Measurements from ENCODE around the gene SPRR2B.

SPRR2B gene

DNA sequence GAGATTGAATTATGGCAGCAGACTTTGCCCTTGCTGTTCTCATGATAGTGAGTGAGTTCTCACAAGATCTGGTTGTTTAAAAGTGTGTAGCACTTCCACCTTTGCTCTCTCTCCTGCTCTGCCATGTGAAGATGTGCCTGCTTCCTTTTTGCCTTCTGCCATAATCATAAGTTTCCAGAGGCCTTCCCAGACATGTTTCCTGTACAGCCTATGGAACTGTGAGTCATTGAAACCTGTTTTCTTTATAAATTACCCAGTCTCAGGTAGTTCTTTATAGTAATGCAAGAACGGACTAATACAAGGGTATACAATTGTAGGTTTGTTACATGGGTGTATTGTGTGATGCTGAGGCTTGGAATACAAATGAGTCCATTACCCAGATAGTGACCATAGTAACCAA, 36.2 kb downstream of the SPRR2B start:
- in situ Hi-C loops (cut with MboI; ENCODE audit: low pct_unique_long_range_greater_than_20kb, low sequenced_read_pairs, unreplicated experiment) = no loop called here
- TF ChIP-seq CTCF (IDR thresholded peaks at IDR 0.05; ENCODE audit: extremely low read depth, insufficient read depth, missing control alignments) = no peak
- DNase-seq (ENCODE audit: low spot score) = no peak

GRCh38 chr1:153032677-153033308, 38.6 kb downstream of the SPRR2B start:
- peak; percentile 24 for TF ChIP-seq CTCF (IDR thresholded peaks at IDR 0.05; ENCODE audit: extremely low read depth, insufficient read depth, missing control alignments)
- in situ Hi-C loops (cut with MboI; ENCODE audit: low pct_unique_long_range_greater_than_20kb, low sequenced_read_pairs, unreplicated experiment) = no loop called here
- DNase-seq (ENCODE audit: low spot score) = peak; percentile 11

- in situ Hi-C loops (cut with MboI; ENCODE audit: low pct_unique_long_range_greater_than_20kb, low sequenced_read_pairs, unreplicated experiment) = no loop called here
- no peak for DNase-seq (ENCODE audit: low spot score)
- TF ChIP-seq CTCF (IDR thresholded peaks at IDR 0.05; ENCODE audit: extremely low read depth, insufficient read depth, missing control alignments) = no peak
Observed at GRCh38 chr1:153032073-153032472, 39.3 kb downstream of the SPRR2B start.

- TF ChIP-seq CTCF (IDR thresholded peaks at IDR 0.05; ENCODE audit: extremely low read depth, insufficient read depth, missing control alignments) = no peak
- DNase-seq (ENCODE audit: low spot score) = no peak
- in situ Hi-C loops (cut with MboI; ENCODE audit: low pct_unique_long_range_greater_than_20kb, low sequenced_read_pairs, unreplicated experiment) = no loop called here
Observed at GRCh38 chr1:153030895-153031294, 40.5 kb downstream of the SPRR2B start, which contains the start of gene SPRR1B. Gene SPRR1B, plus strand, starts transcription at chr1:153031203. Its CDS starts 1,143 bp downstream, at chr1:153032346.

DNA sequence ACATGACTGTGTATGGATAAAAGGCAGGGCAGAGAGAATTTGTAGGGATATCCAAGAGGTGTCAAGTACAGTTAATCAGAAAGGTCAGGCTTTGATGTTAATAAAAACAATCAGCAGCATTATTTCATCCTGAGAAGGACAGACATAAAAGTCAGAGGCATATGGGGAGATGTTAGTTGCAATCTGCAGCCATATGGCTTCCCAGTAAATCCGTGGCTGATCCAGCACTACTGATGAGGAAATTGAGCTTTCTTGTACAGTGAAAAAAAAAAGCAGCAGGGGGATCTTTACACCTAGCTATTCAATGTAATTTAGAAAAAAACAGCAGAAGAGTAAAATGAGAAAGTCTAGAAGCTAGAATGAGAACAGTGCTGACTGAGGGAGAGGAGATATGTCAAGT, 42.6 kb downstream of the SPRR2B start:
- TF ChIP-seq CTCF (IDR thresholded peaks at IDR 0.05; ENCODE audit: extremely low read depth, insufficient read depth, missing control alignments) = no peak
- DNase-seq (ENCODE audit: low spot score) = no peak
- in situ Hi-C loops (cut with MboI; ENCODE audit: low pct_unique_long_range_greater_than_20kb, low sequenced_read_pairs, unreplicated experiment) = no loop called here

- TF ChIP-seq CTCF (IDR thresholded peaks at IDR 0.05; ENCODE audit: extremely low read depth, insufficient read depth, missing control alignments) = no peak
- DNase-seq (ENCODE audit: low spot score) = no peak
- in situ Hi-C loops (cut with MboI; ENCODE audit: low pct_unique_long_range_greater_than_20kb, low sequenced_read_pairs, unreplicated experiment) = no loop called here
Observed at GRCh38 chr1:153025797-153026196, 45.6 kb downstream of the SPRR2B start.
